NCI-H2171 (cell line): ENCODE results near the gene SEMA4A.
A peak's percentile ranks its signal among the peaks of the same experiment; 100 is the strongest.
"Not testable (repeated sequence)": the region's sequence is repeated elsewhere in the genome, so short reads cannot be mapped to it uniquely, and the experiment has no call there.

ENCODE experiments used
- DNase-seq: peaks from one replicate; lab custom pipeline; 2025; lab: John Stamatoyannopoulos, UW

SEMA4A gene

DNA sequence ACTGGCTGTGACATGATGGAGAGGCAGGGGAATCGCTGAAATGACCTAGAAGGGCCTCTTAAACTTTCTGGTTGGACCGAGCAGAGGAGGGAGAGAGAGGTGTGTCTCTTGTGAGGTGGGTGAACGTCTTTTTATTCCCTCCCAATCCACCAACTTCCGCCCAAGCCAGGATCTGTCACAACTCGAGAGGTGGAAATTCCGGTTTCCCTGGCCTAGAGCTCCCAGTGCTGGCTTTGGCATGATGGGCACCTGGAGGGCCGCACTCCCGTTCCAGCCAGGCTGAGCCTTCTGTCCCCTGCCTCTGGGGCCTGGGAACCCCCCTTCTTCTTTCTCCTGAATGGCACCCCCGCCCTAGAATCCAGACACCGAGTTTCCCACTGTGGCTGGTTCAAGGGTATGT lies at the start of gene SEMA4A:
SEMA4A (plus strand) TSS at position 224 of the 400 bp plus-strand sequence. CDS start 994 bp downstream, outside the sequence.
- DNase-seq, result no peak

DNA sequence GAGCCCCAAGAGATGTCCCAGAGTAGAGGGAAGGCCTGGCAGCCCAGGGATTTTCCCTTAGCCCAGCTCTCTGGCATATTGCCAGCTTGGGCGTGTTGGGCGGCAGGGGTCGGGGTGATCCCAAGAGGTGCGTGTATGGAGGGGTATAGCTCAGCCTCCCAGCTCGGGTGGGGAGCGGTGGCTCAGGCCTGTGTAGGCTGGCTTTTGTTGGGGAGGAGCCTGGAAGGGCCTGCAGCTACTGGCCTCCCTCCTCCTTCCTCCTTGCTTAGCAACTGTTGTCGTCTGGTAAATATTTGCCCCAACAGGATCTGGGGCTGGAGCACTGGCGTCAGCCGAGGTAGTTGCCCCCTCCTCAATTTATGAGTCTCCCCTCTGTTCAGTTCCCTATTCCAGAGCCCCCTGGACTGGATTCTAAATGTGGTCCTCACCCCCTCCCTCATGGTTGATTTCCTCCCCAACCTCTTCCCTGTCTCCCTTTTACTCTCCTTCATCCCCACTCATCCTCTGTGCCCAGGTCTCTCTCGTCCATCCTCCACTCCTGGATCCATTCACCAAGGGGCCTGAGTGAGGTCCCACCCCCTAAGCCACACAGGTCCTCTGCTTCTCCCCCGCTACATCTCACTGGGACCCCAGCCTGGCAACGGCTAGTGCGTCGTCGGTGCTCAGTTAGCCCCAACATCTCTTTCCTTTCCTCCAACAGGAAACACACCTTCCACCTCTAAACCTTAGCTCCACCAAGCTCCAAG lies 49.1 kb upstream of the SEMA4A start:
- DNase-seq, result peak; percentile 64

DNA sequence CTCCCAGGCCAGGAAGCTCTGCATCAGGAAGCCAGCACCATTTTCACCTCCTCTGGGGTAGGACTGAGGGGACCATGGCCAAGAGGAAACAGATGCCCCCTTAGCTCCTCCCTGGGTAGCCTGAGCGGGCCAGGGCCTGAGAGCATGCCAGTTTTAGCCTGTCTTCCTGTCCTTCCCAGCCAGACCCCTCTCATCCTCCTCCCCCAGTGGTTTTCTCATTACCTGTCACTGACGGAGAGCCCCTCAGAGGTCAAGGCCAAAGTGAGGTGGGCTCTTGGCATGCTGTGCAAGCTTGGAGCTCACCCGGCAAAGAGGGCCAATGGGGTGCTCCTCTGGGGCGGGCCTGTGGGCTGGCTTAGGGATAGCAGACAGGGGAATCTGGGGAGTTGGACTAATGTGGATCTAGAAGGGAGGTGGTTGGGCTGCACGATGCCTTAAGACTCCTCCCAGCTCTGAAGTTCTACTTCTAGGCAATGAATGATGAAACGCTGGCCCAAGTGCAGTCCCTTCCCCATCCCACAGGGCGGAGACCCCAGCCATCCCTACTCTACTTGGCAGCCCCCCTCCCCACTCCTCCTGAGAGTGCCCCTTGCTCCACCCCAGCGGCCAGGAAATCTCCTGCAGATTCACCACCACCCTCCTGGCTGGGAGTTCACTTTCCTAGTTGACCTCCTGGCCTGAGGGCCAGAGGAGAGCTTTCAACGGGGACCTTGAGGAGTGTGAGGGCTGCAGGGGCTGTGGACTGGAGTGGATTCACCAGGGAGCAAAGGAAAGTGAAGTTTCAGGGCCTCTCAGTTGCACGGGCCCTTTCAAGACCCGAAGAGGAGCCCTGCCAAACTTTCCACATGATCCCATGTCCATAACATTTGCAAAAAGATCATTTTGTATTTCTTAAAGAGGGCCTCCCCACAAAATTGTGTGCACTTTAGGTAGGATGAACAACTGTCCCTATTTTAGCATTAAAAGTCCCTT lies 48.2 kb upstream of the SEMA4A start:
- DNase-seq, result no peak

DNA sequence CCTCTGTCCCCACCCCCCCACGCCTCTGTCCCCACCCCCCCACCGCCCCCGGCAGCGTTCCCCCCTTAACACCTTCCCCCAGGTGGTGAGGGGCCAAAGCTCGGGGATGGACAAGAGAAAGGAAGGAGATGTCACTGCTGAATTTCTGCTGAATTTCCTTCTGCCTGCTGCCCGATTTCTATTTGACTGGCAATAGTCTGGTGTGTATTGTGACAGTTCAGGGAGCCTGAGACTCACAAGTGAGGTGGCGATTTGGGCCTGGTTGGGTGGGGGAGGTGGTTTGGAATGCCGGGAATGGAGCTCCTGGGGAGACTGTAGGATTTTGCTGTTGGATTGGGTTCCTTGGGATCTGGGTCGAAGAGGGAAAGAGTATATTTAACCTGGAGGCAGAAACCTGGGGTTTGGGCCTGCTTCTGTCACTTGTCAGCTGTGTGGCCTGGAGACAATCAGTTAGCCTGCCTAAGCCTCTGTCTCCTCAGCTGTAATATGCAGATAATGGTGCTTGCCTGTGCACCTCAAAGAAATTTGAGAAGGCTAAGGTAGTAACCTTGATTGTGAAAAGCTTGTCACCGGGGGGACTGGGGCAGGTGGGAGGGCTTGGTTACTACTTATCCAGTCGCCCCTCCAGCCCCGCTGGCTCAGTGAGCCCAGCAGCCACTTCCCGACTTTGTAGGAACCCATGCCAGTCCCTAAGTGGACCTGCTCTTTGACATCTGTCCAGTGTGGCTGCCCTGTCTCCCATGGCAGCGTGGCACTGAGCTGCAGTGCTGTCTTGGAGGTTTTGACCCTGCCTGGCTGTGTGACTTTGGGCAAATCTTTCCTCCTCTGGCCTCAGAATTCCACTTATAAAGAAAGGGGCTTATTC lies 46.5 kb upstream of the SEMA4A start:
- DNase-seq, result no peak

DNA sequence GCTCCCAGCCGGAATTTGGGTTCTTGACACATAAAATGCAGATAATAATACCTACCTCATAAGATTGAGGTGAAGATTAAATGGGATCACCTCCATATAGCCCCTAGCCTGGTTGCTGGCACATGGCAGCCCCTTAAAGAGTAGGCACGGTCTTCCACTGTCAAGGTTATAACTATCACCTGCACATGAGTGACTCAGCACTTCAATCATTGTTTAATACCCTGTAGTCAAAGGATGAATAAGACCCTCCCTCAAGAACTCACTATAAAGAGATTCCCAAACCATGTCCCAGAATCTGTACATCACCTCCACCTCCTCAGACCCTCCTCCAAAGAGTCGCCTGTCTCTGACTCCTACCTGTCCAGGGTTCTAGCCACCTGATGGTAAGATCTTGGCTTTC lies 45.3 kb upstream of the SEMA4A start:
- no peak for DNase-seq

DNA sequence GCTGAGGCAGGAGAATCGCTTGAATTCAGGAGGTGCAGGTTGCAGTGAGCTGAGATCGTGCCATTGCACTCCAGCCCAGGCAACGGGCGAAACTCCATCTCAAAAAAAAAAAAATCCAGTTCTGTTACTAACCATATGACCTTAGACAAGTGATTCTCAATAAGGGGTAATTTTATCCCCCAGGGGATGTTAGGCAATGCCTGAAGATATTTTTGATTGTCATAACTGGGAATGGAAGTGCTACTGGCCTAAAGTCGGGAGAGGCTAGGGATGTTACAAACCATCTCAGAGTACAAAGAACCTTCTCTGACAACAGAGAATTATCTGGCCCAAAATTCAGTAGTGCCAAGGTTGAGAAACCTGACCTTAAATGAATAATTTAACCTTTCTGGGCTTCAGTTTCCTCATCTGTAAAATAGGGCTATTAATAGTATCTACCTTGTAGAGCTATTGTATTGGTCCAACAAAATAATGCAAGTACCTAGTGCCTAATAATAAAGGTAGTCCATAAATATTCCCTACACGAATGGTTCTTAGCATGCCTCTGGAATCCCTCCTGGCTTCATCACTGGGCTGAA lies 44.6 kb upstream of the SEMA4A start:
- no peak for DNase-seq

DNA sequence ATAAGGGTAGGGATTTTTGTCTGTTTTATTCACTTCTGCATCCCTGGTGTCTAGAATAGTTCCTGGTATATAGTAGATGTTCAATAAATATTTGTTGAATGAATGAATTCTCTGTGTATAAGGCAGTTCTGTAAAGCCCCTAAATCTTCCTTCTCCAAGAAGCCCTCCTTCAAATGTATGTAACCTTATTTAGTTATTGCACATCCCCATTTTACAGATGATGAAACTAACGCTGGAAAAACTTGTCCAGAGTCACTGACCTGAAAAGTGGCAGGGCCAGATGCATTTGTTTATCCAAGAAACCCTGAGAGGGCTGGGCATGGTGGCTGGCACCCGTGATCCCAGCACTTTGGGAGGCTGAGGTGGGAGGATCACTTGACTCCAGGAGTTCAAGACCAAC lies 43.1 kb upstream of the SEMA4A start:
- no peak for DNase-seq

DNA sequence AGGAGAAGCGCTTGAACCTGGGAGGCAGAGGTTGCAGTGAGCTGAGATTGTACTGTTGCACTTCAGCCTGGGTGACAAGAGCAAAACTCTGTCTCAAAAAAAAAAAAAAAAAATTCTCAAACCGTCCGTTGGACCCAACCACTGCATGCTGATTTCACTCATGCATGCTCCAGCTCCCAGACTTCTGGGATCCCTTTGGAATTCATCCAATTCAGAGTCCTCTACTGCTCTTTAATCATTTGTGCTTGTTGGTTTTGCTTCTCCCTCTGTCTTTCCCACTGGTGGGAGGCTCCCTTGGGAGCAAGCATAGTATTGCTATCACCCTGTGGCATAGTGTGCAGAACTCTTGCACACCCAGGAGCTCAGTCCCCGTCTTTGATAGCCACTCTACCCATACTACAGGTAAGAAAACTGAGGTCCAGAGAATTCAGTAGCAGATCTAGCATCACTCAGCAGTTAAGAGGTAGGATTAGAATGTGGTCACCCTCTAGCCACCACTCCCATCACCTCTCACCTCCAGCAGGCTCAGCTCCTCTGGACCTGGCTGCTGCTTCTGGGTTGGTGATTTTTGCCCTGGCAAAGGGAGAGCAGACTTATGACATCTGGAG lies 41.9 kb upstream of the SEMA4A start:
- DNase-seq, result no peak

DNA sequence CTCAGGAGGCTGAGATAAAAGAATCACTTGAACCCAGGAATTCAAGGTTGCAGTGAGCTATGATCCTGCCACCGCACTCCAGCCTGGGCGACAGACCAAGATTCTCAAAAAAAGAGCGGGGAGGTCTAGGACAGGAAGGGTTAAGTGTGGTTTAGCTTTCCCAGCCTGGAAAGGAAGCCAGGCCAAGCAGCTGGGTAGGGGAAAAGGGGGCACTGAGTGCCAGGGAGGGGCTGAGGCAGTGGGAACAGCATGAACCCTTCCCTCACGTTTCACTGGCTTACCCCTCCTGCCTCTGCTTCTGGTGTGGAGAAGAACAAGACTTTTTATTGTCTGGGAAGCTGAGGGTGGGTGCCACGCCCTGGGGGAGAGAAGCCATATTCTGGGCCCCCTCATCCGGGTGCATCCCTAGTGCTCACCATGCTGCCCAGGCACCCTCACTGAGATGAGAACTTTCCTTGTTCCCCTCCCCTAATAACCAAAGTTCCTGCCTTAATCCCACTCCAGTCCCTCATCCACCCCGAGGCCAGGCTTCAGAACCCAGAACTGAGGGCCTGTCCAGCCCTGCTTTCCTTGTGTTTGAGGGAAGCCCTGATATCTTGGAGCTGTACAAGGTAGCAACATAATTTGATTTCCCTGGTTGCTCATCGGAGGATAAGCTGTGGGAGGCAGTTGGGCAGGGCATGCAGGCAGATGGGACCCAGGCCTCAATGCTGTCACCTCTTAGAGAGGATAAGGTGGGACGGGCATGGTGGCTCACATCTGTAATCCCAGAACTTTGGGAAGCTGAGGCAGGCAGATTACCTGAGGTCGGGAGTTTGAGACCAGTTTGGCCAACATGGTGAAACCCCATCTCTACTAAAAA lies 40.9 kb upstream of the SEMA4A start:
- no peak for DNase-seq

DNA sequence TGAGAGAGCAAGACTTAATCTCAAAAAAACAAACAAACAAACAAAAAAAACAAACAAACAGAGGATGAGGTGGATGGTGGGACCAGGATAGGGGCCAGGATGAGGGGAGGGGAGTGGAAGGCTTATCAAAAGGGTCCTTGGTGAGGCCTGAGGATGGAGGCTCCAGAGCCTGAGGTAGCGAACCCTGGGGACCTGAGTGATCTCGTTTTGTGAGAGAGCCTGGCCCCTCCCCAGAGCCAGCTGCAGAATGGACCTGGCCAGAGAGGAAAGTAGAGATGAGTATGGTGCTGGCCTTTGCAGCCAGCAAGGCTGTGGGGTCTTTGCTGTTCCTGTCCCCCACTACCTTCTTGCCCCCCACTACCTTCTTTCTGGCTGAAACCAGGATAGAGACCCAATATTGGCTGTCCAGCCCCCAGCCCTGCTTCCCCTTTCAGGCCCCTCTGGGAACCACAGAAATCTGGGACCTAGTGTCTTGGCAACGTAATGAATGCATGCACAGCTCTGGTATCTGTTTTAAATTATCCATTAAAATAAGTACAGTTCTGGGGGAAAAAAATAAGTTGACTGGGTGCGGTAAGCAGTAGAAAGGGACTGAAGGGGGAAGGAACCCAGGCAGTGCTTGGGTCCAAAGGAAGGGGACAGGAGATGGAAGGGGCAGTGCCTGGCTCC lies 40.0 kb upstream of the SEMA4A start:
- DNase-seq, result no peak

DNA sequence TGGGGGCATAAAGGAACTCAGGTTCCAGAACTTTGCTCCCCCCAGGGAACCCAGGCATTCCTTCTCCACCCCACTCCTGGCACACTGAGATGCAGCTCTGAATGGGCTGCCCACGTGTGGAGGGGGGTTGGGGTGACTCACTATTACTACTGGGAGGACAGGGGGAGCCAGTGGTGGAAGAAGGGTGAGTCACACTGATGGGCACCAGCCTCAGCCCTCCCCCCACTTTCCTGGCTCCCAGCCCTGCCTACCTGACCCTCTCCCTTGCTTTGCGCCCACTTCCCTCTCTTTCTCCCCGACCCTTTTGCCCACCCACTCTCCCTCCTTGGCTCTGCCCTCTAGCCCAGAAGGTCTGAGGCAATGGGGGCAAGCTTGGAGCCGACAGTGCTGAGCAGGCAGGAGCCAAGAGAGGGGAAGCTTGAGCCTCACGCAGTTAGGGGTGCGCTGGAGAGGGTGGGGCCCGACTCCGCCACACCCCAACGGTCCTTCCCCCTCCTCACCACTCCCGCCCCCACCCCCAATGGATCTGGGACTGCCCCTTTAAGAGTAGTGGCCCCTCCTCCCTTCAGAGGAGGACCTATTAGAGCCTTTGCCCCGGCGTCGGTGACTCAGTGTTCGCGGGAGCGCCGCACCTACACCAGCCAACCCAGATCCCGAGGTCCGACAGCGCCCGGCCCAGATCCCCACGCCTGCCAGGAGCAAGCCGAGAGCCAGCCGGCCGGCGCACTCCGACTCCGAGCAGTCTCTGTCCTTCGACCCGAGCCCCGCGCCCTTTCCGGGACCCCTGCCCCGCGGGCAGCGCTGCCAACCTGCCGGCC lies 39.1 kb upstream of the SEMA4A start, which contains the start of gene LMNA:
LMNA (plus strand) TSS at position 611 of the 818 bp plus-strand sequence. CDS start 208 bp downstream, outside the sequence.
- peak; percentile 52 for DNase-seq

DNA sequence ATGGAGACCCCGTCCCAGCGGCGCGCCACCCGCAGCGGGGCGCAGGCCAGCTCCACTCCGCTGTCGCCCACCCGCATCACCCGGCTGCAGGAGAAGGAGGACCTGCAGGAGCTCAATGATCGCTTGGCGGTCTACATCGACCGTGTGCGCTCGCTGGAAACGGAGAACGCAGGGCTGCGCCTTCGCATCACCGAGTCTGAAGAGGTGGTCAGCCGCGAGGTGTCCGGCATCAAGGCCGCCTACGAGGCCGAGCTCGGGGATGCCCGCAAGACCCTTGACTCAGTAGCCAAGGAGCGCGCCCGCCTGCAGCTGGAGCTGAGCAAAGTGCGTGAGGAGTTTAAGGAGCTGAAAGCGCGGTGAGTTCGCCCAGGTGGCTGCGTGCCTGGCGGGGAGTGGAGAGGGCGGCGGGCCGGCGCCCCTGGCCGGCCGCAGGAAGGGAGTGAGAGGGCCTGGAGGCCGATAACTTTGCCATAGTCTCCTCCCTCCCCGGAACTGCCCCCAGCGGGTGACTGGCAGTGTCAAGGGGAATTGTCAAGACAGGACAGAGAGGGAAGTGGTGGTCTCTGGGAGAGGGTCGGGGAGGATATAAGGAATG lies 38.4 kb upstream of the SEMA4A start:
- DNase-seq, result no peak

DNA sequence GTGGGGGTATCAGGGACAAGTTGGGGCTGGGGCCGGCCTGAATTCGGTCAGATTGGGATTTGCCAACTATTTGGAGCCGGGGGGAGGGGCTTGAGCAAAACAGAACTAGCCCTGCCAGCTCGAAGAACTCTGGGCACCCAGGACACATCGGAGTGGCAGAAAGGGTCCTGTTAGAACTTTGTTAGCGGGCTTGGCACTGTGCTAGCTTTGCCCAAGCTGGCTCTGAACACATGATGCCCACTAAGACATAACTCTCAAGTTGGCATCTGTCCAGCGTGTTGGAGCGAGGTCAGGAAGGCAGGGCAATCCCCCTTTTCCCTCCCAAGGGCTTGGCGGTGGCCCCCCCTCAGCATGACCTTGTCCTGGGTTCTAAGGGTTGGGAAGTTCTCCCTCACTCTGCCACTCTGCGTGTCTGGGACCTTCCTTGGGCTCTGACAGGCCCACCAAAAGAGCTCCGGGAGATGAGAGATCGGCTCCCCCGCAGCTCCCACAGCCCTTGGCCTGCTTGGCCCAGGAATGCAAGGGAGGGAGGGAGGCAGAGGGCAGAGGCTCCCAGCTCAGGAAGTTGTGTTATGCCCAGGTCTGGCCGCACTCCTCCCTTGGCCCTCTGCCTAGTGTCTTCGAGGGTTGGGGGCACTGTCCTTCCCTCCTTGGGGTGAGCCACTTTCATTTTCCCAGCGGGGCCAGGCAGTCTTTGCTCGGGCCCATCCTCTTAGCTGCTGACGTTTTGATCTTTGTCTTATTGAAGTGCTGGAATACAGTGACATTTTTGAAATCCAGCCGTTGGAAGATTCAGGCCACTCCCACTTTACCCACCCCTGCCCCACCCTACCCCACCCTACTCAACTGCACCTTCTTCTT lies 37.6 kb upstream of the SEMA4A start:
- DNase-seq, result no peak

DNA sequence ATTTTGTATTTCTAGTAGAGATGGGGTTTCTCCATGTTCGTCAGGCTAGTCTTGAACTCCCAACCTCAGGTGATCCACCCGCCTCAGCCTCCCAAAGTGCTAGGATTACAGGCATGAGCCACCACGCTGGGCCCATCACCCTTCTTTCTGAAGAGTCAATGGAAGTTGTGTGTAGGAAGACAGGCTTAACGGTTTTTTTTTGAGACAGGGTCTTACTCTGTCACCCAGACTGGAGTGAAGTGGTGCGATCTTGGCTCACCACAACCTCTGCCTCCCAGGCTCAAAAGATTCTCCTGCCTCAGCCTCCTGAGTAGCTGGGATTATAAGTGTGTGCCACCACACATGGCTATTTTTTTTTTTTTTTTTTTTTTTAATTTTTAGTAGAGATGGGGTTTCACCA lies 36.7 kb upstream of the SEMA4A start:
- DNase-seq, result not testable (repeated sequence)

DNA sequence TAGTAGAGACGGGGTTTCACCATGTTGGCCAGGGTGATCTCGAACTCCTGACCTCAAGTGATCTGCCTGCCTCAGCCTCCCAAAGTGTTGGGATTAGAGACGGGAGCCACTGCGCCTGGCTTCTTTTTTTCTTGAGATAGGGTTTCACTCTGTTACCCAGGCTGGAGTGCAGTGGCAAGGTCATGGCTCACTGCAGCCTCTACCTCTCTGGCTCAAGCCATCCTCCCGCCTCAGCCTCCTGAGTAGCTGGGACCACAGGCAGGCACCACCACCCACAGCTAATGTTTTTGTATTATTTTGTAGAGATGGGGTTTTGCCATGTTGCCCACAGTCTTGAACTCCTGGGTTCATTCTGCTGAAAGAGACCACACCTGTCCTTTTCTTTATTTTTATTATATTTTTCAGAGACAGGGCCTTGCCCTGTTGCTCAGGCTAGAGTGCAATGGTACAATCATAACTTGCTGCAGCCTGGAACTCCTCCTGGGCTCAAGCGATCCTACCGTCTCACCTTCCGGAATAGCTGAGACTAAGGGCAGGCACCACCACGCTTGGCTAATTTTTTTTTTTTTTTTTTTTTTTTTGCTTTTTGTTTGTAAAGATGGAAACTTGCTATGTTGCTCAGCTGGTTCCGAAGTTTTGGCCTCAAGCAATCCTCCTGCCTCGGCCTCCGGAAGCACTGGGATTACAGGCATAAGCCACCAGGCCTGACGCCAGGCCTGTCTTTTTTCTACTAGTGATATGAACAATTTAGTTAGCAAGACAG lies 35.8 kb upstream of the SEMA4A start:
- no peak for DNase-seq

DNA sequence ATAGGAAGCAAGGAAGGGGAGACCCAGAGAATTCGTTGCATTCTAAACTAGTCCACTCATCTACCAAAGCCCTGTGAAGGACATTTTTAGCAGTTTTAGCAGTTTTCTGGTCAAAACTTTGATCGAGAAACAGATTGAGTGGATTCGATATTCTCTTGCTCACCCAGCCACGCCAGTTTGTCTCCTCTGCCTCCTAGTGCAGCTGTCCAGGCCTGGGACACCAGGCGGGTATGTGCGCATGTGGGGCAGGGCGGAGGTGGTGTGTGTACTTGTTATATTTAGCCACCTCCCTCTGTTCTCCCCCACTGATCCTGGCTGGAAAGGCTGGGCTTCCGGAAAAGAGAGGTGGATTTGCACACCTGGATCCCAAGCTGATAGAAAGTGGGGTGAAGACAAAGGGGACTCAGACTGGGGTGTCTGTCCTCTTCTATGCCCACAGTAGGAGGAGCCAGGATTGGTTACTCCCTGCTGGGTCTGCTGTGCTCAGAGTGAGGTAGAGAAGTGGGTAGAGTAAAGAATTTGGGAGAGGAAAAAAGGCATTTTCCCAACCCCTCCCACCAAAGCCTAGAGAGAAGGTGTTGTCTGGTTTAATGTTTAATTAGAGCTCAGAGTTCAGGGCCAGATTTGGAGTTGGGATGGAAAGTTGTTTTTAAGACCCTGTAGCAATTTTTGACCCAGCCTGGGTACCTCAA lies 35.1 kb upstream of the SEMA4A start:
- DNase-seq, result no peak
